Skeletal muscle satellite cell (primary cell): ENCODE measurements around the gene PGM1.

Source experiments
- H3K27me3 ChIP-seq: 2 replicates; pipeline ENCODE4 v1.7.0; 2013; ENCODE audit warnings: low read length; ENCODE audit not compliant: control insufficient read depth, insufficient read depth
- H3K36me3 ChIP-seq: 2 replicates; pipeline ENCODE4 v1.7.0; 2013; ENCODE audit warnings: mild to moderate bottlenecking, control low read depth, low read length; ENCODE audit not compliant: insufficient read depth
- H3K4me1 ChIP-seq: 2 replicates; pipeline ENCODE4 v1.7.0; 2013; ENCODE audit warnings: low read length; ENCODE audit not compliant: control insufficient read depth, insufficient read depth
- H3K4me2 ChIP-seq: 2 replicates; pipeline ENCODE4 v1.7.0; 2013; ENCODE audit warnings: mild to moderate bottlenecking, low read length
- H3K4me3 ChIP-seq: 2 replicates; pipeline ENCODE4 v1.7.0; 2013; ENCODE audit warnings: low read length
- H3K9ac ChIP-seq: 2 replicates; pipeline ENCODE4 v1.7.0; 2013; ENCODE audit warnings: mild to moderate bottlenecking, low read depth, low read length, moderate library complexity
- H3K9me3 ChIP-seq: replicated peaks from 2 replicates; pipeline ENCODE4 v1.7.0; 2013; ENCODE audit warnings: mild to moderate bottlenecking, control low read depth, low read length

The PGM1 gene

DNA sequence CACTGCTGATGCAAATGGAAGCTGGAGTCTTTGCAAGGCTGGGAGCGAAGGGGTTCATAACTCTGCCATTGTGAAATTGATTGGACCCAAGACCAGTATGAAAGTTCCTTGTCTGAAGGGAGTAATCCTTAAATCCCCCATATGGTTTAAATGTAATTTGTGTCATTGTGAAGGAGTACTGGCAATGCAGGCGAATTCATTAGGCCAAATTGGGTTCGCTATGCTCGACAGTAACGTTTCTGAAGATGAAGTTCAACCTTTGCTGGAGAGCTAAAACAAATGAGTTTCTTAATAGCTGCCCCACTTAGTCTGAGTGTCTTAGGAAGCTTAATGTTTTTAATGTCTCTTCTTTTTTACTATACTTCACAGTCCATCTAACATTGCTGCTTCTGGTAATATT is 27.5 kb downstream of the PGM1 start:
- H3K36me3 ChIP-seq, result no peaks in the 10 kb centered on the region
- no peak overlapping the region for H3K4me2 ChIP-seq
- no peak overlapping the region for H3K4me3 ChIP-seq
- no peaks in the 10 kb centered on the region for H3K27me3 ChIP-seq
- peaks cover 12% of the 10 kb centered on the region for H3K4me1 ChIP-seq
- no peaks in the 10 kb centered on the region for H3K9me3 ChIP-seq
- H3K9ac ChIP-seq, result no peak overlapping the region

DNA sequence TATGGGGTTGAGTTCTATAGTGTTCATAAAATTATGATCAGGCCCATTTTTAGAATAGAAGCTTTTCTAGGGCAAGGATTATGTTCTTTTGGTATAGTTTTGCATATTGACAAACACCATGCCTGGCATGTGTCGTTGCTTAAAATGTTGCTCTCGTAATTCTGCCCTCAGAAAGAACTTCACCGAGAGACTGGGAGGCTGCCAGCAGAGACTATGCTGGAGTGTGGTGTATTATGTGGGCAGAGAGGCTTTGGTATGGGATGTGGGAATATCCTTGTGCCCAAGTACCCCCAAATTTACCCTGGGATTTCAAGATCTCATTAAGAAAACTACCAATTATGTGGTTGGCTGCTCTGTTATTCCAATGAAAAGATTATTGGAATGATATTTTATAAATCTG is 27.9 kb downstream of the PGM1 start:
- Histone ChIP-seq H3K4me2 (no peak overlapping the region), H3K4me3 (no peak overlapping the region), H3K36me3 (no peaks in the 10 kb centered on the region), H3K27me3 (no peaks in the 10 kb centered on the region), H3K9me3 (no peaks in the 10 kb centered on the region), H3K9ac (no peak overlapping the region), H3K4me1 (peaks cover 13% of the 10 kb centered on the region)

DNA sequence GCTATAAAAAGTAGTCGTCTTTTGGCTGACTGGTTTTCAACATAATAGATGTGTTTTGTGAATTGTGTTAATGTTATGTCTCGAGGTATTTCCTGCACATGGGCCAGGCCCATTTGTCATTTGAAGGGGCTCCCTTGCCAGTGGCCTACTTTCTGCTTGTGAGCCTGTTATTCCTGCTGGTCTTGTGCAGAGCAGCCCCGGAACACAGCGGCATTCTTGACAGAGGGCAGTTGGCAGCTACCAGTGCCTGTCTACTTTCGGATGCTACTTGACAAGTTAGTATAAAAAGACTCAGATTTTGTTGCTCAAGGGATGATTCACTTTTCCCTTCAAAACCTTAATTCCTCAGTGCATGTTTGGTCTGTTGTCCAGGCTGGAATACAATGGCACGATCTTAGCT is 28.5 kb downstream of the PGM1 start:
- Histone ChIP-seq H3K4me1 (peaks cover 13% of the 10 kb centered on the region), H3K4me3 (no peak overlapping the region), H3K9ac (no peak overlapping the region), H3K27me3 (no peaks in the 10 kb centered on the region), H3K9me3 (no peaks in the 10 kb centered on the region), H3K4me2 (no peak overlapping the region), H3K36me3 (no peaks in the 10 kb centered on the region)

- Histone ChIP-seq H3K4me1 (peaks cover 10% of the 10 kb centered on the region), H3K36me3 (no peaks in the 10 kb centered on the region), H3K4me3 (no peak overlapping the region), H3K9ac (no peak overlapping the region), H3K4me2 (no peak overlapping the region), H3K9me3 (no peaks in the 10 kb centered on the region), H3K27me3 (no peaks in the 10 kb centered on the region)
These were observed 29.8 kb downstream of the PGM1 start for GRCh38 chr1:63622849-63623566.

- Histone ChIP-seq H3K36me3 (no peaks in the 10 kb centered on the region), H3K4me1 (peaks cover 10% of the 10 kb centered on the region), H3K4me3 (no peak overlapping the region), H3K9ac (no peak overlapping the region), H3K4me2 (no peak overlapping the region), H3K27me3 (no peaks in the 10 kb centered on the region), H3K9me3 (no peaks in the 10 kb centered on the region)
These were observed 30.7 kb downstream of the PGM1 start for GRCh38 chr1:63623952-63624351.

DNA sequence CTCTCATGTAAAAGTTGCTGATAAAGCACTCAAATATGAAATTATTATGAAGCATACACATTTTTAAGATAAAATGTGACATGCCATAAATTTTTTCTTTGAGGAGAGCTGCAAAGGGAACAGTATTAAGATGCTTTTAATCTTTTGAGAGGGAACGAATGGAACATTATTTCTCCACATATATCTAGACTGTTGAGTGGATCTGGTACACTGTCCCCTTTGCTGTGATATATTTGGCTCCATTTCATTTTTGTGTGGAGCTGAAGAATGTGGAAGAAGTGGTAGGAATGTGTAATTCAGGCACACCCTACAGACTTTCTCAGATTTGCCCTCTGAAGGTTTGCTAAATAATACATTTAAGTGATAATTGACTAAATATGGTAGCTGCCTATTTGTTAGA is 31.7 kb downstream of the PGM1 start:
- Histone ChIP-seq H3K4me1 (peaks cover 10% of the 10 kb centered on the region), H3K9me3 (no peaks in the 10 kb centered on the region), H3K27me3 (no peaks in the 10 kb centered on the region), H3K36me3 (no peaks in the 10 kb centered on the region), H3K9ac (no peak overlapping the region), H3K4me2 (peak overlapping the region; percentile 18), H3K4me3 (no peak overlapping the region)

- Histone ChIP-seq H3K4me2 (no peak overlapping the region), H3K4me3 (no peak overlapping the region), H3K36me3 (no peaks in the 10 kb centered on the region), H3K4me1 (peaks cover 14% of the 10 kb centered on the region), H3K27me3 (no peaks in the 10 kb centered on the region), H3K9ac (no peak overlapping the region), H3K9me3 (no peaks in the 10 kb centered on the region)
These were observed 33.0 kb downstream of the PGM1 start for GRCh38 chr1:63626222-63626621.

DNA sequence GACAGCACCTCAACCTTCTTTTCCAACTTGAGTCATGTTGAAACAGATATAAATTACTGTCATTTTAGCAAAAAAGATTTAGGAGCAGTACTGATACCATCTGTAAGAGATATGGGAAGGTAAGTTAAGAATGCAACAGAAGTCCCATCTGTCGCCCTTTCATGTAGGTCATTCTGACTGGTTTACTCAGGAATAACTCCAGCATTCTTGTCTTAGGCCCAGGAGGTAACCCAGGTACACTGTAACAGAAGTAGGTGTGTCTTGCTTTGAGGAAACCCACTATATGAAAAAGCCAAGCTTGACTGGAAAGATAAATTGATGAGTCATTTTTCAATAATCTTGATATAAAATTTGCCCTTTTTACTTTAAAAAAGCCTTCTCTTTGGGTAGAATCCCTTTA is 35.4 kb downstream of the PGM1 start:
- Histone ChIP-seq H3K4me1 (peaks cover 14% of the 10 kb centered on the region), H3K4me2 (no peak overlapping the region), H3K36me3 (peaks cover 9% of the 10 kb centered on the region), H3K9ac (no peak overlapping the region), H3K27me3 (no peaks in the 10 kb centered on the region), H3K4me3 (no peak overlapping the region), H3K9me3 (no peaks in the 10 kb centered on the region)

DNA sequence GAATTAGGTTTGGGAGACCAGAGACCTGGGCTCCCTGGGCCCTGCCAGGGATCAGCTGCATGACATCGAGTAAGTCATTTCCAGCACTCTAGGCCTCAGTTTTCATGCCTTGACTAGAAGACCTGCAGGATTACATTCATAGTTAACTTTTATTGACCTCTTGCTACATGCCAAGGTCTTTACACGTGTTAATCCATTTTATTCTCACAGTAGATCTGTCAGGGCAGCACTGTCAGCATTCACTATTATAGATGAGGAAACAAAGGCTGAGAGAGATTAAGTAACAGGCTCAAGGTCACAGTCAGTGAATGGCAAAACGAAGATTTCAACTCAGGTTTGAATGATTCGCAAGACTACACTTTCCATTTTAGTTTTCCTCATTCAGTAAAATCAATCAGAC is 37.0 kb downstream of the PGM1 start:
- Histone ChIP-seq H3K9ac (no peak overlapping the region), H3K4me3 (no peak overlapping the region), H3K4me2 (no peak overlapping the region), H3K9me3 (no peaks in the 10 kb centered on the region), H3K27me3 (no peaks in the 10 kb centered on the region), H3K4me1 (peaks cover 10% of the 10 kb centered on the region), H3K36me3 (peaks cover 9% of the 10 kb centered on the region)

GRCh38 chr1:63630666-63631065 is 37.5 kb downstream of the PGM1 start:
- Histone ChIP-seq H3K4me3 (no peak overlapping the region), H3K4me1 (peaks cover 5% of the 10 kb centered on the region), H3K9me3 (no peaks in the 10 kb centered on the region), H3K36me3 (peaks cover 13% of the 10 kb centered on the region), H3K27me3 (no peaks in the 10 kb centered on the region), H3K9ac (no peak overlapping the region), H3K4me2 (no peak overlapping the region)

- H3K4me2 ChIP-seq, result no peak overlapping the region
- no peak overlapping the region for H3K9ac ChIP-seq
- peaks cover 4% of the 10 kb centered on the region for H3K4me1 ChIP-seq
- H3K4me3 ChIP-seq, result no peak overlapping the region
- peaks cover 27% of the 10 kb centered on the region for H3K36me3 ChIP-seq
- H3K9me3 ChIP-seq, result no peaks in the 10 kb centered on the region
- H3K27me3 ChIP-seq, result no peaks in the 10 kb centered on the region
These were observed 38.9 kb downstream of the PGM1 start for GRCh38 chr1:63632110-63632509.

DNA sequence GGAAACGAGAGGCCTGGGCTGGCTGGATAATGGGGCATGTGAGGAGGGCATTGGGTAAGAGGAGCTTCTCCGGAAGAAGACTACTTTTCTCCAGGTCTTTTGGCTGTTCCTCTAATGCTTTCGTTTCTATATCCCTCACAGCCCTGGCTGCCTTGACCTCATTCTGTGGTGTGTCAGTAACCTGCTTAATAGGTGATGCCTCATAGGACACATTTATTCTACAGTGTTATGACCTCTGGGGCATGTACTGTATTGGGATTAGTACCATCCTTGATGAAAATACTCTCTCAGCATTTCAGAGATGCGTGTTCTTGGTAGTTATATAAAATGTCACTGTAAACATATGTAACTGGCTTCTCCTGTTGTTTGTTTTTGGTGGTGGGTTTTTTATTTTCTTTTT is 40.1 kb downstream of the PGM1 start:
- H3K36me3 ChIP-seq, result peaks cover 34% of the 10 kb centered on the region
- H3K4me1 ChIP-seq, result peaks cover 4% of the 10 kb centered on the region
- H3K9me3 ChIP-seq, result no peaks in the 10 kb centered on the region
- H3K4me3 ChIP-seq, result no peak overlapping the region
- no peaks in the 10 kb centered on the region for H3K27me3 ChIP-seq
- no peak overlapping the region for H3K4me2 ChIP-seq
- no peak overlapping the region for H3K9ac ChIP-seq
